Endothelial cell of umbilical vein (primary cell): Measurements from ENCODE around the gene VIPR1. TPM values are rescaled to one million over a fixed set of nuclear protein-coding genes. Genes with fewer than 3 reads are reported as not detected.

Source experiments
- BruUV-seq: library from RNA; stranded (reverse); fragments of 400-500 nt; replicated peaks from 2 replicates; lab custom pipeline; 2021; lab: Mats Ljungman, UMichigan
- CTCF ChIA-PET: fragments of 300-600, 350-600 bp; sonication (Branson Sonifier 250); formaldehyde crosslinking; loops from one replicate; lab custom pipeline; 2021; ENCODE audit warnings: antibody characterized with exemption, inconsistent platforms; lab: Charles Lee
- POLR2A ChIA-PET: fragments of 300-600, 350-600 bp; sonication (Branson Sonifier 250); formaldehyde crosslinking; loops from one replicate; lab custom pipeline; 2021; ENCODE audit warnings: antibody characterized with exemption, inconsistent platforms; lab: Charles Lee
- DNase-seq: peaks from one replicate; pipeline ENCODE4 v3.0.0-alpha.2; 2011; ENCODE audit warnings: low read depth, low spot score
- FAIRE-seq: peaks from 2 replicates; lab custom pipeline; 2011; peaks lifted over from hg19 to GRCh38; lab: Jason Lieb, UNC
- H2AFZ ChIP-seq: 2 replicates; pipeline ENCODE4 v1.6.0; 2012; ENCODE audit warnings: low read depth, low read length, control low read depth, inconsistent platforms
- H3K27ac ChIP-seq: 2 replicates; pipeline ENCODE4 v1.5.1; 2011; ENCODE audit warnings: low read depth, mild to moderate bottlenecking, control low read depth, low read length, moderate library complexity; ENCODE audit not compliant: insufficient read depth
- H3K27me3 ChIP-seq, 2 experiments: 2 replicates each; pipeline versions ENCODE4 v1.6.0 to v1.6.1; 2011; ENCODE audit warnings: low read length in 2 of 2, mixed read lengths in 1 of 2; ENCODE audit not compliant: control insufficient read depth in 2 of 2, insufficient read depth in 2 of 2
- H3K36me3 ChIP-seq, 2 experiments: 2 replicates in 1 of 2; 3 replicates in 1 of 2; pipeline ENCODE4 v1.5.1; 2011; ENCODE audit warnings: low read length in 2 of 2, mild to moderate bottlenecking in 1 of 2, moderate library complexity in 1 of 2; ENCODE audit not compliant: control insufficient read depth in 2 of 2, insufficient read depth in 2 of 2; ENCODE audit errors: extremely low read depth in 1 of 2
- H3K4me1 ChIP-seq: 3 replicates; pipeline ENCODE4 v1.5.1; 2011; ENCODE audit warnings: mild to moderate bottlenecking, low read length; ENCODE audit not compliant: control insufficient read depth, insufficient read depth; ENCODE audit errors: extremely low read depth
- H3K4me2 ChIP-seq: 2 replicates; pipeline ENCODE4 v1.6.1; 2011; ENCODE audit warnings: low read length, control low read depth, mixed read lengths; ENCODE audit not compliant: insufficient read depth
- H3K4me3 ChIP-seq, 3 experiments: fragments of 200-600 bp in 1 of 3; sonication (generic), shearing (Covaris generic) in 1 of 3; replicated peaks in 1 of 3; 2 replicates each; pipeline ENCODE4 v1.5.1; 2011 to 2016; ENCODE audit warnings: control low read depth in 3 of 3, low read length in 3 of 3, mild to moderate bottlenecking in 2 of 3, inconsistent platforms in 1 of 3, low read depth in 1 of 3, moderate library complexity in 1 of 3; ENCODE audit not compliant: insufficient read depth in 1 of 3
- H3K79me2 ChIP-seq: 2 replicates; pipeline ENCODE4 v1.6.0; 2012; ENCODE audit warnings: low read length, inconsistent platforms; ENCODE audit not compliant: control insufficient read depth, insufficient read depth
- H3K9ac ChIP-seq: replicated peaks from 2 replicates; pipeline ENCODE3; 2011; ENCODE audit warnings: low read length, control low read depth; ENCODE audit not compliant: insufficient read depth; ENCODE audit errors: extremely low read depth
- H3K9me1 ChIP-seq: replicated peaks from 3 replicates; pipeline ENCODE4 v1.6.0; 2011; ENCODE audit warnings: mild to moderate bottlenecking, low read length; ENCODE audit not compliant: control insufficient read depth, insufficient read depth; ENCODE audit errors: extremely low read depth
- H3K9me3 ChIP-seq: replicated peaks from 2 replicates; pipeline ENCODE4 v1.5.1; 2012; ENCODE audit warnings: low read length, inconsistent platforms; ENCODE audit not compliant: control insufficient read depth, insufficient read depth
- H4K20me1 ChIP-seq: replicated peaks from 2 replicates; pipeline ENCODE3; 2011; ENCODE audit warnings: mild to moderate bottlenecking, low read length; ENCODE audit not compliant: control insufficient read depth, insufficient read depth; ENCODE audit errors: extremely low read depth
- EZH2 ChIP-seq: IDR thresholded peaks from 2 replicates; pipeline ENCODE4 v1.6.1; 2012; ENCODE audit warnings: borderline replicate concordance, low read depth, mild to moderate bottlenecking, moderate library complexity, low read length, inconsistent platforms; ENCODE audit not compliant: severe bottlenecking
- FOS ChIP-seq: IDR thresholded peaks from 2 replicates; pipeline ENCODE4 v1.6.1; 2011; ENCODE audit warnings: mild to moderate bottlenecking, low read length, moderate library complexity, borderline replicate concordance; ENCODE audit not compliant: insufficient read depth
- GATA2 ChIP-seq: IDR thresholded peaks from 2 replicates; pipeline ENCODE4 v1.7.0; 2011; ENCODE audit warnings: low read depth, mild to moderate bottlenecking, moderate library complexity, mixed read lengths, low read length; ENCODE audit not compliant: insufficient read length, insufficient read depth
- JUN ChIP-seq: IDR thresholded peaks from 2 replicates; pipeline ENCODE4 v1.6.1; 2011; ENCODE audit warnings: borderline replicate concordance, low read depth; ENCODE audit not compliant: insufficient read length, insufficient read depth
- MAX ChIP-seq: IDR thresholded peaks from 2 replicates; pipeline ENCODE4 v1.6.1; 2011; ENCODE audit not compliant: insufficient read depth, insufficient read length
- MYC ChIP-seq: IDR thresholded peaks from one replicate; pipeline ENCODE4 v1.6.1; 2011; ENCODE audit warnings: mild to moderate bottlenecking, low read depth, low read length
- POLR2A ChIP-seq: IDR thresholded peaks from 2 replicates; pipeline ENCODE4 v1.6.1; 2012; ENCODE audit warnings: low read depth, mild to moderate bottlenecking, control low read depth, low read length
- POLR2AphosphoS5 ChIP-seq: IDR thresholded peaks from 2 replicates; pipeline ENCODE4 v1.6.1; 2012; ENCODE audit warnings: low read depth, mild to moderate bottlenecking, control low read depth, low read length, moderate library complexity; ENCODE audit not compliant: insufficient read depth
- dilution Hi-C: fragments of 300-500 bp; cut with MboI; formaldehyde crosslinking; loops from one replicate; pipeline ENCODE4 v1.15.0; 2019; ENCODE audit warnings: low sequenced_read_pairs; ENCODE audit not compliant: extremely low pct_ligation_motif_present
- intact Hi-C: fragments of 100-400 bp; cut with micrococcal nuclease; formaldehyde crosslinking; loops from one replicate; pipeline ENCODE4 v1.10.0; 2022
- polyA plus RNA-seq, 4 experiments: library from polyadenylated mRNA; depleted of rRNA in 3 of 4; stranded (reverse) in 3 of 4; unstranded in 1 of 4; fragments of >200 nt; gene quantifications; 2 replicates each; pipeline versions ENCODE4 v1.2.1 to v1.2.3, GENCODE V29; 2011 to 2012; ENCODE audit warnings: missing spikeins in 1 of 4
- total RNA-seq: library from RNA; stranded (reverse); gene quantifications from 2 replicates; pipeline ENCODE4 v1.2.3, GENCODE V29; 2021
- TF ChIP-seq, protein P1 (sequence below), 2 donors: IDR thresholded peaks; 1 replicate in 1 of 2; 2 replicates in 1 of 2; pipeline ENCODE4 v1.5.1; 2011; ENCODE audit warnings: low read length in 2 of 2, mild to moderate bottlenecking in 2 of 2, moderate library complexity in 2 of 2, control low read depth in 1 of 2, inconsistent platforms in 1 of 2, low read depth in 1 of 2; ENCODE audit not compliant: insufficient read depth in 1 of 2; ENCODE audit errors: extremely low read depth in 1 of 2

VIPR1 gene
- total and polyA plus RNA-seq, 2 donors (not counting 3 experiments of a cell fraction or from before 2014, with no cell fraction given): 3.8 to 4.7 TPM

GRCh38 chr3:42533161-42533897 is 30.9 kb downstream of the VIPR1 start:
- no peak for DNase-seq
- H3K79me2 ChIP-seq: no peaks in the 10 kb centered on the region
- dilution Hi-C loops: no loop called here
- CTCF ChIA-PET: interaction anchor here (1.0 to 1.5 kb wide), 3 partner anchors 12 to 303 kb away, joined by 3 to 7 read pairs (median 6); no protein-coding TSS in a partner anchor
- H3K9me3 ChIP-seq: no peaks in the 10 kb centered on the region
- H3K36me3 ChIP-seq: no peaks in the 10 kb centered on the region
- H3K4me3 ChIP-seq: no peak overlapping the region
- no peak overlapping the region for H3K27ac ChIP-seq
- TF ChIP-seq MAX (no peak), GATA2 (no peak), POLR2AphosphoS5 (no peak), FOS (no peak), EZH2 (no peak), POLR2A (no peak), MYC (no peak), JUN (no peak)
- TF ChIP-seq, protein P1, sequence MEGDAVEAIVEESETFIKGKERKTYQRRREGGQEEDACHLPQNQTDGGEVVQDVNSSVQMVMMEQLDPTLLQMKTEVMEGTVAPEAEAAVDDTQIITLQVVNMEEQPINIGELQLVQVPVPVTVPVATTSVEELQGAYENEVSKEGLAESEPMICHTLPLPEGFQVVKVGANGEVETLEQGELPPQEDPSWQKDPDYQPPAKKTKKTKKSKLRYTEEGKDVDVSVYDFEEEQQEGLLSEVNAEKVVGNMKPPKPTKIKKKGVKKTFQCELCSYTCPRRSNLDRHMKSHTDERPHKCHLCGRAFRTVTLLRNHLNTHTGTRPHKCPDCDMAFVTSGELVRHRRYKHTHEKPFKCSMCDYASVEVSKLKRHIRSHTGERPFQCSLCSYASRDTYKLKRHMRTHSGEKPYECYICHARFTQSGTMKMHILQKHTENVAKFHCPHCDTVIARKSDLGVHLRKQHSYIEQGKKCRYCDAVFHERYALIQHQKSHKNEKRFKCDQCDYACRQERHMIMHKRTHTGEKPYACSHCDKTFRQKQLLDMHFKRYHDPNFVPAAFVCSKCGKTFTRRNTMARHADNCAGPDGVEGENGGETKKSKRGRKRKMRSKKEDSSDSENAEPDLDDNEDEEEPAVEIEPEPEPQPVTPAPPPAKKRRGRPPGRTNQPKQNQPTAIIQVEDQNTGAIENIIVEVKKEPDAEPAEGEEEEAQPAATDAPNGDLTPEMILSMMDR (IDR thresholded peaks at IDR 0.05; ENCODE audit: extremely low read depth in 1 of 2, insufficient read depth in 1 of 2, low read depth in 1 of 2, low read length in 2 of 2): no peak
- BruUV-seq: no TSS peak
- intact Hi-C loops: no loop called here
- H2AFZ ChIP-seq: no peak overlapping the region
- H3K27me3 ChIP-seq: peaks cover 0 to 2% of the 10 kb centered on the region in 2 experiments
- H3K9ac ChIP-seq: no peak overlapping the region
- no peaks in the 10 kb centered on the region for H3K4me1 ChIP-seq
- H3K4me2 ChIP-seq: no peak overlapping the region
- POLR2A ChIA-PET: interaction anchor here (0.7 kb wide), 1 partner anchor 14 kb away, joined by 3 read pairs; no protein-coding TSS in a partner anchor
- no peaks in the 10 kb centered on the region for H4K20me1 ChIP-seq
- FAIRE-seq: no peak
- no peaks in the 10 kb centered on the region for H3K9me1 ChIP-seq
